Measurements from ENCODE around the gene MINDY3. TPM values are rescaled to one million over a fixed set of nuclear protein-coding genes. Genes with fewer than 3 reads are reported as not detected.

MINDY3 gene
- total RNA-seq, 1 donor from 2014 or later, result 28.5 TPM

DNA sequence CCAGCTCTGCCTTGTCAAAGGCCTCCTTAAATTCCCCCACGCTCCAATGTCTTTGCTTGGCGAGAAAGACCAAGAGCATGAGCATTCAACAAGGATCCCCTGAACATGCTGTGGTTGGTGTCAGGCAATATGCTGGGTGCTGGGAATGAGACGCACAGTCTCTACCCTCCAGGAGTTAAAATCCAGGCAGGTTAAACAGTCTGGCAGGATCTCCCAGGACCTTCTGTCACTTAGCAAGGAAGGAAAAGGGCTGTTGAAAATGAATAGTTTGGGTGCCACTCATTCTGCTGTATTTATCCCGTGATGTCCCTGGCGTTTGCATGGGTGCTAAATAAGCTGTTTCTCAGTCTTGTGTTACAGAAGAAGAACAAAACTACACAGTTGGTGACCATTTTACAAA is 118.7 kb downstream of the MINDY3 start:
- Mint-ChIP-seq H3K4me1 (ENCODE audit: unreplicated experiment) (no peaks in the 10 kb centered on the region), H3K4me3 (ENCODE audit: unreplicated experiment) (no peak overlapping the region), H3K36me3 (ENCODE audit: unreplicated experiment) (no peaks in the 10 kb centered on the region), H3K9me3 (ENCODE audit: unreplicated experiment) (peaks cover 4% of the 10 kb centered on the region), H3K27me3 (ENCODE audit: unreplicated experiment) (peaks cover 4% of the 10 kb centered on the region), H3K27ac (ENCODE audit: unreplicated experiment) (no peak overlapping the region)
- TF ChIP-seq, protein P1, sequence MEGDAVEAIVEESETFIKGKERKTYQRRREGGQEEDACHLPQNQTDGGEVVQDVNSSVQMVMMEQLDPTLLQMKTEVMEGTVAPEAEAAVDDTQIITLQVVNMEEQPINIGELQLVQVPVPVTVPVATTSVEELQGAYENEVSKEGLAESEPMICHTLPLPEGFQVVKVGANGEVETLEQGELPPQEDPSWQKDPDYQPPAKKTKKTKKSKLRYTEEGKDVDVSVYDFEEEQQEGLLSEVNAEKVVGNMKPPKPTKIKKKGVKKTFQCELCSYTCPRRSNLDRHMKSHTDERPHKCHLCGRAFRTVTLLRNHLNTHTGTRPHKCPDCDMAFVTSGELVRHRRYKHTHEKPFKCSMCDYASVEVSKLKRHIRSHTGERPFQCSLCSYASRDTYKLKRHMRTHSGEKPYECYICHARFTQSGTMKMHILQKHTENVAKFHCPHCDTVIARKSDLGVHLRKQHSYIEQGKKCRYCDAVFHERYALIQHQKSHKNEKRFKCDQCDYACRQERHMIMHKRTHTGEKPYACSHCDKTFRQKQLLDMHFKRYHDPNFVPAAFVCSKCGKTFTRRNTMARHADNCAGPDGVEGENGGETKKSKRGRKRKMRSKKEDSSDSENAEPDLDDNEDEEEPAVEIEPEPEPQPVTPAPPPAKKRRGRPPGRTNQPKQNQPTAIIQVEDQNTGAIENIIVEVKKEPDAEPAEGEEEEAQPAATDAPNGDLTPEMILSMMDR (IDR thresholded peaks at IDR 0.05), result no peak
- no peak for DNase-seq (ENCODE audit: extremely low spot score, unreplicated experiment)

DNA sequence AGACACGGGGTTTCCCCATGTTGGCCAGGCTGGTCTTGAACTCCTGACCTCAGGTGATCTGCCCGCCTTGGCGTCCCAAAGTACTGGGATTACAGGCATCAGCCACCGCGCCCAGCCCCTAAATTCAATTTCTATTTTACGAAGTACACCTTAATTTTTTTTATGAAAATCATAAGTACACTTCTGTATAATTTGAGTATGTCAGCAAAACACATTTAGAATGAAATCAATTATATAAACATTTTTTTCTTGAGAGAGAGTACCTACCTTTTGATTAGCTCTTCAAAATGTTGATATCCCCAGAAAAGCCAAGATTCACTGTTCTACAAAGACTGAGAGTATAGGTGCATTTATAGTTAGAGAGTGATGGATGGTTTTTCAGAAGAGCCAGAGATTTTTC is 120.0 kb downstream of the MINDY3 start:
- no peak overlapping the region for H3K27ac Mint-ChIP-seq (ENCODE audit: unreplicated experiment)
- no peaks in the 10 kb centered on the region for H3K4me1 Mint-ChIP-seq (ENCODE audit: unreplicated experiment)
- no peaks in the 10 kb centered on the region for H3K36me3 Mint-ChIP-seq (ENCODE audit: unreplicated experiment)
- no peak for DNase-seq (ENCODE audit: extremely low spot score, unreplicated experiment)
- TF ChIP-seq, protein P1 (IDR thresholded peaks at IDR 0.05), result no peak
- H3K27me3 Mint-ChIP-seq (ENCODE audit: unreplicated experiment), result peaks cover 9% of the 10 kb centered on the region
- H3K4me3 Mint-ChIP-seq (ENCODE audit: unreplicated experiment), result no peak overlapping the region
- peaks cover 4% of the 10 kb centered on the region for H3K9me3 Mint-ChIP-seq (ENCODE audit: unreplicated experiment)

DNA sequence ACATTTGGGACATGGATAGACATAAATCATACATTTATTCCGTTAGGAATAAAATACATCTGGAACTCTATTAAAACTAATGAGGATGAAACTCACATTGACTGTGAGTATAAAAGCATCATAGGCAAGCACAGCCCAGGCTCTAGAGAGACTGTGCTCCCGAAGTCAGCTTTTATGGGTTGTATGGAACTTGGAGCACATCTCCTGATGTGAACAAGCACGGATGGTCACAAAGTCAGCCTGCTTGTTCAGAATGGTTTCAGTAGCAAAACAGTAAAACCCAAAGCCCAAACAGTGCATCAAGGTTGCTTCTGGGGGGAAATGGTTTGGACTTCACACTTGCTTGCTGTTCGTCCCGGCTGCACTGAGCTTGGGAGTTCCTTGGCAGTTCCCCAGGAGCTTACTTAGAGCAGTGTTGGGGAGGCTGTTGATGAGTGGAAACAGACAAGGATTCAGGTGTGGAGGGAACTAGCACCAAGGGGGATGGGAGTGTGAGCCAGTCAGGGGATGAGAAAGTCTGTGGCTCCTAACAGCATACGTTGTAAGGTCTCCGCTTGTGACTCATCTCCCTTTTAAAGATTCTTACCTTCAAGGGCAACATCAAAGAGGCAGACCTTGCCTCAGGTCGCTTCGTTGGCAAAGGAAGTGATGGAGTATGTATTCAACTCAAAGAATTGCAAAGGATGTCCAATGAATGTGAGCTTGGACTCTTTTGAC is 120.9 kb downstream of the MINDY3 start:
- Mint-ChIP-seq H3K27ac (ENCODE audit: unreplicated experiment) (no peak overlapping the region), H3K36me3 (ENCODE audit: unreplicated experiment) (no peaks in the 10 kb centered on the region), H3K4me3 (ENCODE audit: unreplicated experiment) (no peak overlapping the region), H3K4me1 (ENCODE audit: unreplicated experiment) (no peaks in the 10 kb centered on the region), H3K27me3 (ENCODE audit: unreplicated experiment) (peaks cover 9% of the 10 kb centered on the region), H3K9me3 (ENCODE audit: unreplicated experiment) (peaks cover 4% of the 10 kb centered on the region)
- peak; percentile 63 for DNase-seq (ENCODE audit: extremely low spot score, unreplicated experiment)
- TF ChIP-seq, protein P1 (IDR thresholded peaks at IDR 0.05), result no peak

DNA sequence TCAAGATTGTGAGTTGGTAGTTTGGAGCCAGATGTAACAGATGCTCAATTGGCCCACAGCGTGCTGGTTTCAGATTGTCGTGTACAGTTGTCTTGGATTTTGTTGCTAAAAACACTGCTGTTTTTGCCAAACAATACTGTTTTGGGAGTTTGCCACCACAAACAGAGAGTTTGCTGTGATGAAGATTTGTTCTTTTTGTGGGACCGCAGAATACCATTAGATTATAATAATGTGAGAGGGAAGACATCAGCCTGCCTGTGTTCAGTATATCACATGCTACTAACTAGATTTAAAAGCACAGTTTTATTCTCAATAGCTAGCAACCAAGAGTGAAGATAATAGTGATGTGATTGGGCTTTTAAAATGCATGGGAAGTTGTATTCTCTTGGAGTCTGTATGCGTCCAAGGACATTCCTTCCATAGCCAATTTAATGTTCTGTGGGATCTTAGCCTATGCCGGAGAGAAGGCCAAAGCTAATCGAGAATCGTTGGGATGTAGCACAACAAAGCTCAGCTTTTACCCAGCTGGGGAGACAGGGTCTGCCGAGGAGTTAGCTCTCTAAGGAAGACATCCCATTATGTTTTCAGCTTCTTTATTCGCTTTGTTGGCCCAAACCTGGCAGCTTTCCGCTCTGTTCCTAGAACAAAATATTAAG is 121.9 kb downstream of the MINDY3 start:
- no peak for DNase-seq (ENCODE audit: extremely low spot score, unreplicated experiment)
- no peak overlapping the region for H3K4me3 Mint-ChIP-seq (ENCODE audit: unreplicated experiment)
- H3K27ac Mint-ChIP-seq (ENCODE audit: unreplicated experiment), result no peak overlapping the region
- TF ChIP-seq, protein P1 (IDR thresholded peaks at IDR 0.05), result no peak
- peaks cover 9% of the 10 kb centered on the region for H3K27me3 Mint-ChIP-seq (ENCODE audit: unreplicated experiment)
- H3K36me3 Mint-ChIP-seq (ENCODE audit: unreplicated experiment), result no peaks in the 10 kb centered on the region
- H3K9me3 Mint-ChIP-seq (ENCODE audit: unreplicated experiment), result peaks cover 4% of the 10 kb centered on the region
- no peaks in the 10 kb centered on the region for H3K4me1 Mint-ChIP-seq (ENCODE audit: unreplicated experiment)

DNA sequence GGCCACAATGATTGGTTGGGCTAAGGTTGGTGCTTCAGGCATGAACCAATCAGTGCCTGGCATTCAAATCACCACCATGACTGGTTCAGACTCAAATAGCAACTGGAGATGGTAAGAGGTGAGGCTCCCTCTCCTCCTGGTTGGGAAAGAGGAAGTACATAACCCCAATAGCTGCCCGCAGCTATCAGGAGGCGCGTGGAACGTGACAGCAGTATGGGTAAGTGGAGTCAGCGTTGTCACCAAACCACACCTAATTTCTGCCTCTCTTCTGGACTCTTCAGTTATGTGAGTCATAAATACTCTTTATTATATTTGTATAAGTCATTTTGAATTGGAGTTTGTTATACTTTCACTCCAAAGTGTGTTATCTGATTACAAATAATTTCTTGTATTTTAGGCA is 122.7 kb downstream of the MINDY3 start:
- H3K27ac Mint-ChIP-seq (ENCODE audit: unreplicated experiment), result no peak overlapping the region
- peaks cover 4% of the 10 kb centered on the region for H3K9me3 Mint-ChIP-seq (ENCODE audit: unreplicated experiment)
- peaks cover 9% of the 10 kb centered on the region for H3K27me3 Mint-ChIP-seq (ENCODE audit: unreplicated experiment)
- TF ChIP-seq, protein P1 (IDR thresholded peaks at IDR 0.05), result no peak
- no peaks in the 10 kb centered on the region for H3K4me1 Mint-ChIP-seq (ENCODE audit: unreplicated experiment)
- DNase-seq (ENCODE audit: extremely low spot score, unreplicated experiment), result peak; percentile 53
- no peak overlapping the region for H3K4me3 Mint-ChIP-seq (ENCODE audit: unreplicated experiment)
- no peaks in the 10 kb centered on the region for H3K36me3 Mint-ChIP-seq (ENCODE audit: unreplicated experiment)

Data from osteocyte (in vitro differentiated cells).